WTC11 (cell line): Measurements from ENCODE around the gene SH3GL3. TPM values are rescaled to one million over a fixed set of nuclear protein-coding genes. Genes with fewer than 3 reads are reported as not detected.

Experiments used
- ATAC-seq: fragments of 200-7000 bp; cut with Tn5 transposase; 2 replicates; pipeline ENCODE4 v1.10.0; 2021; ENCODE audit warnings: mild to moderate bottlenecking, moderate library complexity
- CTCF ChIA-PET: fragments of 300-600 bp; sonication (Branson Sonifier 250); formaldehyde crosslinking; loops from one replicate; lab custom pipeline; 2021; ENCODE audit warnings: antibody characterized with exemption; lab: Charles Lee
- POLR2A ChIA-PET: fragments of 350-600 bp; sonication (Branson Sonifier 250); formaldehyde crosslinking; loops from one replicate; lab custom pipeline; 2021; ENCODE audit warnings: antibody characterized with exemption; lab: Charles Lee
- DNase-seq: peaks from one replicate; pipeline ENCODE4 v3.0.0; 2021; ENCODE audit warnings: low spot score
- H3K27ac Mint-ChIP-seq: 2 replicates; pipeline ENCODE4 v1.8.0; 2021; ENCODE audit warnings: mixed read lengths
- H3K27me3 Mint-ChIP-seq: 2 replicates; pipeline ENCODE4 v1.8.0; 2021; ENCODE audit warnings: low read depth, mild to moderate bottlenecking, moderate library complexity, mixed read lengths
- H3K36me3 Mint-ChIP-seq: 2 replicates; pipeline ENCODE4 v1.8.0; 2021; ENCODE audit warnings: mixed read lengths
- H3K4me1 Mint-ChIP-seq: 2 replicates; pipeline ENCODE4 v1.8.0; 2022; ENCODE audit warnings: mixed read lengths
- H3K4me3 Mint-ChIP-seq: 2 replicates; pipeline ENCODE4 v1.8.0; 2021; ENCODE audit warnings: mild to moderate bottlenecking, moderate library complexity, mixed read lengths
- H3K9me3 Mint-ChIP-seq: 2 replicates; pipeline ENCODE4 v1.8.0; 2021; ENCODE audit warnings: mixed read lengths
- FOXP1 ChIP-seq: sonication (generic); formaldehyde crosslinking; IDR thresholded peaks from 2 replicates; pipeline ENCODE4 v1.8.0; 2022; ENCODE audit warnings: missing genetic modification reagents, mild to moderate bottlenecking, moderate library complexity, borderline replicate concordance
- JUN ChIP-seq: sonication (generic); formaldehyde crosslinking; IDR thresholded peaks from 2 replicates; pipeline ENCODE4 v1.8.0; 2023; ENCODE audit warnings: mild to moderate bottlenecking, missing genetic modification reagents
- NFYB ChIP-seq: sonication (generic); formaldehyde crosslinking; conservative IDR thresholded peaks from 2 replicates; pipeline ENCODE4 v1.8.0; 2022; ENCODE audit warnings: low read depth, missing genetic modification reagents
- ZNF263 ChIP-seq: sonication (generic); formaldehyde crosslinking; IDR thresholded peaks from 2 replicates; pipeline ENCODE4 v1.8.1; 2022; ENCODE audit warnings: low read depth, mild to moderate bottlenecking, moderate library complexity, missing genetic modification reagents
- ZNF423 ChIP-seq: fragments of 250-450 bp; sonication (Bioruptor Pico); IDR thresholded peaks from 2 replicates; pipeline ENCODE4 v2.1.2; 2022; ENCODE audit warnings: mild to moderate bottlenecking, moderate library complexity
- total RNA-seq: library from RNA; stranded (reverse); gene quantifications from 3 replicates; pipeline ENCODE4 v1.2.3, GENCODE V29; 2021
- TF ChIP-seq, protein P1 (sequence below): sonication (generic); formaldehyde crosslinking; IDR thresholded peaks from 2 replicates; pipeline ENCODE4 v1.8.1; 2023; ENCODE audit warnings: mild to moderate bottlenecking, missing genetic modification reagents, moderate library complexity
- TF ChIP-seq, protein P2 (sequence below): sonication (generic); formaldehyde crosslinking; IDR thresholded peaks from 2 replicates; pipeline ENCODE4 v1.8.1; 2022; ENCODE audit warnings: missing genetic modification reagents, borderline replicate concordance
- TF ChIP-seq, protein P3 (sequence below): sonication (generic); formaldehyde crosslinking; IDR thresholded peaks from 2 replicates; pipeline ENCODE4 v1.8.1; 2023; ENCODE audit warnings: mild to moderate bottlenecking, missing genetic modification reagents
- TF ChIP-seq, protein P4 (sequence below): fragments of 250-450 bp; sonication (Bioruptor Pico); IDR thresholded peaks from 2 replicates; pipeline ENCODE4 v1.9.0; 2021; ENCODE audit warnings: mild to moderate bottlenecking, borderline replicate concordance
- TF ChIP-seq, protein P5 (sequence below): fragments of 250-450 bp; sonication (Bioruptor Pico); IDR thresholded peaks from 2 replicates; pipeline ENCODE4 v2.1.2; 2022; ENCODE audit warnings: mild to moderate bottlenecking, moderate library complexity
- TF ChIP-seq, protein P6 (sequence below): sonication (generic); formaldehyde crosslinking; IDR thresholded peaks from 2 replicates; pipeline ENCODE4 v1.8.0; 2023; ENCODE audit warnings: mild to moderate bottlenecking, missing genetic modification reagents

The SH3GL3 gene
- total RNA-seq, 1 experiment from 2014 or later = 9.2 TPM

DNA sequence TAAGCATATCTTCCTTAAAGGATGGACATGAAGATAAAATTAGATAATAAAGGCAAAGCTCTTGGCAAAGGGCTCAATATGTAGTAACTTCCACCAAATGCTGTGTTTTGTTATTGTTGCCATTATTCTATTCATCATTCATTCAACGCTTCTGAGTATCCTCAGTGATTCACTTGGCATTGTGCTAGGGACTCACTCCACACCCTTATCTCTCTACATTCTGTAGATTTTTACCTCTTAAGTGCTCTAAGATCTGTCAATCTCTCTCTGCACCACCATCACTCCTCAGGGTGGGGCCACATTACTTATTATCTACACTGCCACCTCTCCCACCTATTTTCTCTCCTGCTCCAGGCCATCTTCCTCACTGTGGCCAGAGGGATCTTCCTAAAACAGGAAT, 51.2 kb downstream of the SH3GL3 start (continued):
- no peak for TF ChIP-seq NFYB (CRISPR knock-in tag)
- TF ChIP-seq JUN (CRISPR knock-in tag) = no peak
- no peak for TF ChIP-seq FOXP1 (CRISPR knock-in tag)
- TF ChIP-seq ZNF423 = no peak
- TF ChIP-seq ZNF263 (CRISPR knock-in tag) = no peak
- TF ChIP-seq, protein P1, sequence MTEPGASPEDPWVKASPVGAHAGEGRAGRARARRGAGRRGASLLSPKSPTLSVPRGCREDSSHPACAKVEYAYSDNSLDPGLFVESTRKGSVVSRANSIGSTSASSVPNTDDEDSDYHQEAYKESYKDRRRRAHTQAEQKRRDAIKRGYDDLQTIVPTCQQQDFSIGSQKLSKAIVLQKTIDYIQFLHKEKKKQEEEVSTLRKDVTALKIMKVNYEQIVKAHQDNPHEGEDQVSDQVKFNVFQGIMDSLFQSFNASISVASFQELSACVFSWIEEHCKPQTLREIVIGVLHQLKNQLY (CRISPR knock-in tag) = no peak
- TF ChIP-seq, protein P2, sequence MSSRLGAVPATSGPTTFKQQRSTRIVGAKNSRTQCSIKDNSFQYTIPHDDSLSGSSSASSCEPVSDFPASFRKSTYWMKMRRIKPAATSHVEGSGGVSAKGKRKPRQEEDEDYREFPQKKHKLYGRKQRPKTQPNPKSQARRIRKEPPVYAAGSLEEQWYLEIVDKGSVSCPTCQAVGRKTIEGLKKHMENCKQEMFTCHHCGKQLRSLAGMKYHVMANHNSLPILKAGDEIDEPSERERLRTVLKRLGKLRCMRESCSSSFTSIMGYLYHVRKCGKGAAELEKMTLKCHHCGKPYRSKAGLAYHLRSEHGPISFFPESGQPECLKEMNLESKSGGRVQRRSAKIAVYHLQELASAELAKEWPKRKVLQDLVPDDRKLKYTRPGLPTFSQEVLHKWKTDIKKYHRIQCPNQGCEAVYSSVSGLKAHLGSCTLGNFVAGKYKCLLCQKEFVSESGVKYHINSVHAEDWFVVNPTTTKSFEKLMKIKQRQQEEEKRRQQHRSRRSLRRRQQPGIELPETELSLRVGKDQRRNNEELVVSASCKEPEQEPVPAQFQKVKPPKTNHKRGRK = no peak
- TF ChIP-seq, all 79 proteins: peak for 0

DNA sequence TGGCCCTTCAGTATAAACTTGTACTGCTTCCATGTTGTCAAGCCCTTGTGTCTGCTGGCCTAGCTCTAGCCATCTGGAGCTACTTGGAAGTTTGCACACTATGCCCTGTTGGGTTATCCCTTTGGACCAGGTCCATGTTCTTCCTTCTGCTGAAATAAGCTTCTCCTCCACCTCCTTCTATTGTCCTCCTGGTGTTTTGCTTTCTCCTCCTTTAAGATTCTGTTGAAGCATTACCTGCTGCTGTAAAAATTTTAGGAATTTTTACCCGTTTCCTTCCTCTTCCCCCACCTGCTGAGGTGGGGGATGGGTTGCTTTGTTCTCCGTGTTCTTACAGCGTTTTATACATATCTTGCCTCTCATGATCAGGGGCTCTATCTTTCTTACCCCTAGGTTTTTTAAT, 51.7 kb downstream of the SH3GL3 start:
- POLR2A ChIA-PET = no interaction called here
- TF ChIP-seq, protein P3, sequence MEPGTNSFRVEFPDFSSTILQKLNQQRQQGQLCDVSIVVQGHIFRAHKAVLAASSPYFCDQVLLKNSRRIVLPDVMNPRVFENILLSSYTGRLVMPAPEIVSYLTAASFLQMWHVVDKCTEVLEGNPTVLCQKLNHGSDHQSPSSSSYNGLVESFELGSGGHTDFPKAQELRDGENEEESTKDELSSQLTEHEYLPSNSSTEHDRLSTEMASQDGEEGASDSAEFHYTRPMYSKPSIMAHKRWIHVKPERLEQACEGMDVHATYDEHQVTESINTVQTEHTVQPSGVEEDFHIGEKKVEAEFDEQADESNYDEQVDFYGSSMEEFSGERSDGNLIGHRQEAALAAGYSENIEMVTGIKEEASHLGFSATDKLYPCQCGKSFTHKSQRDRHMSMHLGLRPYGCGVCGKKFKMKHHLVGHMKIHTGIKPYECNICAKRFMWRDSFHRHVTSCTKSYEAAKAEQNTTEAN = no peak
- TF ChIP-seq, protein P4, sequence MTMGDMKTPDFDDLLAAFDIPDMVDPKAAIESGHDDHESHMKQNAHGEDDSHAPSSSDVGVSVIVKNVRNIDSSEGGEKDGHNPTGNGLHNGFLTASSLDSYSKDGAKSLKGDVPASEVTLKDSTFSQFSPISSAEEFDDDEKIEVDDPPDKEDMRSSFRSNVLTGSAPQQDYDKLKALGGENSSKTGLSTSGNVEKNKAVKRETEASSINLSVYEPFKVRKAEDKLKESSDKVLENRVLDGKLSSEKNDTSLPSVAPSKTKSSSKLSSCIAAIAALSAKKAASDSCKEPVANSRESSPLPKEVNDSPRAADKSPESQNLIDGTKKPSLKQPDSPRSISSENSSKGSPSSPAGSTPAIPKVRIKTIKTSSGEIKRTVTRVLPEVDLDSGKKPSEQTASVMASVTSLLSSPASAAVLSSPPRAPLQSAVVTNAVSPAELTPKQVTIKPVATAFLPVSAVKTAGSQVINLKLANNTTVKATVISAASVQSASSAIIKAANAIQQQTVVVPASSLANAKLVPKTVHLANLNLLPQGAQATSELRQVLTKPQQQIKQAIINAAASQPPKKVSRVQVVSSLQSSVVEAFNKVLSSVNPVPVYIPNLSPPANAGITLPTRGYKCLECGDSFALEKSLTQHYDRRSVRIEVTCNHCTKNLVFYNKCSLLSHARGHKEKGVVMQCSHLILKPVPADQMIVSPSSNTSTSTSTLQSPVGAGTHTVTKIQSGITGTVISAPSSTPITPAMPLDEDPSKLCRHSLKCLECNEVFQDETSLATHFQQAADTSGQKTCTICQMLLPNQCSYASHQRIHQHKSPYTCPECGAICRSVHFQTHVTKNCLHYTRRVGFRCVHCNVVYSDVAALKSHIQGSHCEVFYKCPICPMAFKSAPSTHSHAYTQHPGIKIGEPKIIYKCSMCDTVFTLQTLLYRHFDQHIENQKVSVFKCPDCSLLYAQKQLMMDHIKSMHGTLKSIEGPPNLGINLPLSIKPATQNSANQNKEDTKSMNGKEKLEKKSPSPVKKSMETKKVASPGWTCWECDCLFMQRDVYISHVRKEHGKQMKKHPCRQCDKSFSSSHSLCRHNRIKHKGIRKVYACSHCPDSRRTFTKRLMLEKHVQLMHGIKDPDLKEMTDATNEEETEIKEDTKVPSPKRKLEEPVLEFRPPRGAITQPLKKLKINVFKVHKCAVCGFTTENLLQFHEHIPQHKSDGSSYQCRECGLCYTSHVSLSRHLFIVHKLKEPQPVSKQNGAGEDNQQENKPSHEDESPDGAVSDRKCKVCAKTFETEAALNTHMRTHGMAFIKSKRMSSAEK (CRISPR knock-in tag) = no peak
- TF ChIP-seq, protein P5, sequence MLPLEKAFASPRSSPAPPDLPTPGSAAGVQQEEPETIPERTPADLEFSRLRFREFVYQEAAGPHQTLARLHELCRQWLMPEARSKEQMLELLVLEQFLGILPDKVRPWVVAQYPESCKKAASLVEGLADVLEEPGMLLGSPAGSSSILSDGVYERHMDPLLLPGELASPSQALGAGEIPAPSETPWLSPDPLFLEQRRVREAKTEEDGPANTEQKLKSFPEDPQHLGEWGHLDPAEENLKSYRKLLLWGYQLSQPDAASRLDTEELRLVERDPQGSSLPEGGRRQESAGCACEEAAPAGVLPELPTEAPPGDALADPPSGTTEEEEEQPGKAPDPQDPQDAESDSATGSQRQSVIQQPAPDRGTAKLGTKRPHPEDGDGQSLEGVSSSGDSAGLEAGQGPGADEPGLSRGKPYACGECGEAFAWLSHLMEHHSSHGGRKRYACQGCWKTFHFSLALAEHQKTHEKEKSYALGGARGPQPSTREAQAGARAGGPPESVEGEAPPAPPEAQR (CRISPR knock-in tag) = peak; percentile 81; the same call in 1 of the 2 replicates
- TF ChIP-seq, protein P6, sequence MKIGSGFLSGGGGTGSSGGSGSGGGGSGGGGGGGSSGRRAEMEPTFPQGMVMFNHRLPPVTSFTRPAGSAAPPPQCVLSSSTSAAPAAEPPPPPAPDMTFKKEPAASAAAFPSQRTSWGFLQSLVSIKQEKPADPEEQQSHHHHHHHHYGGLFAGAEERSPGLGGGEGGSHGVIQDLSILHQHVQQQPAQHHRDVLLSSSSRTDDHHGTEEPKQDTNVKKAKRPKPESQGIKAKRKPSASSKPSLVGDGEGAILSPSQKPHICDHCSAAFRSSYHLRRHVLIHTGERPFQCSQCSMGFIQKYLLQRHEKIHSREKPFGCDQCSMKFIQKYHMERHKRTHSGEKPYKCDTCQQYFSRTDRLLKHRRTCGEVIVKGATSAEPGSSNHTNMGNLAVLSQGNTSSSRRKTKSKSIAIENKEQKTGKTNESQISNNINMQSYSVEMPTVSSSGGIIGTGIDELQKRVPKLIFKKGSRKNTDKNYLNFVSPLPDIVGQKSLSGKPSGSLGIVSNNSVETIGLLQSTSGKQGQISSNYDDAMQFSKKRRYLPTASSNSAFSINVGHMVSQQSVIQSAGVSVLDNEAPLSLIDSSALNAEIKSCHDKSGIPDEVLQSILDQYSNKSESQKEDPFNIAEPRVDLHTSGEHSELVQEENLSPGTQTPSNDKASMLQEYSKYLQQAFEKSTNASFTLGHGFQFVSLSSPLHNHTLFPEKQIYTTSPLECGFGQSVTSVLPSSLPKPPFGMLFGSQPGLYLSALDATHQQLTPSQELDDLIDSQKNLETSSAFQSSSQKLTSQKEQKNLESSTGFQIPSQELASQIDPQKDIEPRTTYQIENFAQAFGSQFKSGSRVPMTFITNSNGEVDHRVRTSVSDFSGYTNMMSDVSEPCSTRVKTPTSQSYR = no peak
- DNase-seq = peak; percentile 19
- Mint-ChIP-seq H3K4me3 (no peak overlapping the region), H3K27ac (peak overlapping the region; percentile 81), H3K27me3 (no peaks in the 10 kb centered on the region), H3K36me3 (peaks cover 26% of the 10 kb centered on the region), H3K4me1 (peaks cover 15% of the 10 kb centered on the region), H3K9me3 (peaks cover 29% of the 10 kb centered on the region)
- peak; percentile 92 for ATAC-seq
- CTCF ChIA-PET = interaction anchor here (0.6 to 1.4 kb wide), 2 partner anchors 50 to 52 kb away, joined by 3 to 5 read pairs; partner anchors contain the start of gene SH3GL3
